ENCODE measurements around the gene RNF214.

The RNF214 gene

GRCh38 chr11:117187007-117187406 is 45.5 kb upstream of the RNF214 start:
- peak in 1 of 2 donors; percentile 60 for DNase-seq
- H3K4me1 ChIP-seq, result peaks cover 0 to 8% (median under 1%) of the 10 kb centered on the region in 4 donors

GRCh38 chr11:117187428-117187798 is 45.1 kb upstream of the RNF214 start:
- intact Hi-C loops (cut with DNase I; ENCODE audit: low total_unique reads), result no loop called here
- H3K9me3 ChIP-seq, result no peaks in the 10 kb centered on the region
- DNase-seq, result peak in 1 of 2 donors; percentile 66
- H3K36me3 ChIP-seq, result peaks cover 32 to 98% (median 93%) of the 10 kb centered on the region in 3 donors
- no peaks in the 10 kb centered on the region for H3K27me3 ChIP-seq
- H3K4me3 ChIP-seq, result no peak overlapping the region
- peaks cover 0 to 5% (median 0%) of the 10 kb centered on the region in 4 donors for H3K4me1 ChIP-seq
- TF ChIP-seq CTCF (IDR thresholded peaks at IDR 0.05), result no peak
- H3K27ac ChIP-seq, result no peak overlapping the region

More at GRCh38 chr11:117187007-117187406, 45.5 kb upstream of the RNF214 start:
- no peak for TF ChIP-seq CTCF (IDR thresholded peaks at IDR 0.05)
- H3K27ac ChIP-seq, result no peak overlapping the region
- H3K9me3 ChIP-seq, result no peaks in the 10 kb centered on the region
- H3K36me3 ChIP-seq, result peaks cover 29 to 98% (median 93%) of the 10 kb centered on the region in 3 donors
- H3K27me3 ChIP-seq, result no peaks in the 10 kb centered on the region
- no peak overlapping the region for H3K4me3 ChIP-seq
- intact Hi-C loops (cut with DNase I; ENCODE audit: low total_unique reads), result no loop called here

GRCh38 chr11:117187799-117188481 is 44.5 kb upstream of the RNF214 start:
- intact Hi-C loops (cut with DNase I; ENCODE audit: low total_unique reads), result no loop called here
- no peak overlapping the region for H3K27ac ChIP-seq
- H3K36me3 ChIP-seq, result peaks cover 32 to 98% (median 94%) of the 10 kb centered on the region in 3 donors
- peaks cover 0 to 5% (median 0%) of the 10 kb centered on the region in 4 donors for H3K4me1 ChIP-seq
- H3K27me3 ChIP-seq, result no peaks in the 10 kb centered on the region
- no peak overlapping the region for H3K4me3 ChIP-seq
- peak; percentile 18 to 56 for DNase-seq
- H3K9me3 ChIP-seq, result no peaks in the 10 kb centered on the region
- no peak for TF ChIP-seq CTCF (IDR thresholded peaks at IDR 0.05)

GRCh38 chr11:117188620-117189081 is 43.8 kb upstream of the RNF214 start:
- TF ChIP-seq CTCF (IDR thresholded peaks at IDR 0.05), result no peak
- peak; percentile 55 to 71 for DNase-seq
- H3K27me3 ChIP-seq, result no peaks in the 10 kb centered on the region
- H3K27ac ChIP-seq, result no peak overlapping the region
- intact Hi-C loops (cut with DNase I; ENCODE audit: low total_unique reads), result no loop called here
- no peaks in the 10 kb centered on the region for H3K9me3 ChIP-seq
- peaks cover 37 to 98% (median 94%) of the 10 kb centered on the region in 3 donors for H3K36me3 ChIP-seq
- H3K4me1 ChIP-seq, result peaks cover 0 to 5% (median 0%) of the 10 kb centered on the region in 4 donors
- H3K4me3 ChIP-seq, result no peak overlapping the region

- no peak overlapping the region for H3K27ac ChIP-seq
- peak; percentile 63 to 74 for DNase-seq
These were observed 43.1 kb upstream of the RNF214 start for GRCh38 chr11:117189191-117189940.

More at GRCh38 chr11:117189191-117189940, 43.1 kb upstream of the RNF214 start:
- Histone ChIP-seq H3K4me3 (no peak overlapping the region), H3K9me3 (no peaks in the 10 kb centered on the region), H3K4me1 (peaks cover 0 to 5% (median 0%) of the 10 kb centered on the region in 4 donors), H3K27me3 (no peaks in the 10 kb centered on the region), H3K36me3 (peaks cover 38 to 99% (median 94%) of the 10 kb centered on the region in 3 donors)
- intact Hi-C loops (cut with DNase I; ENCODE audit: low total_unique reads), result no loop called here
- TF ChIP-seq CTCF (IDR thresholded peaks at IDR 0.05), result no peak

All from tibial artery (tissue), 4 donors.